HepG2 (cell line): Measurements from ENCODE around the gene LYST. TPM values are rescaled to one million over a fixed set of nuclear protein-coding genes. Genes with fewer than 3 reads are reported as not detected.

Experiments
- ATAC-seq: fragments of 200-7000 bp; cut with Tn5 transposase; 3 replicates; pipeline ENCODE4 v1.9.1; 2020; ENCODE audit warnings: mild to moderate bottlenecking, moderate library complexity
- BruUV-seq: library from RNA; stranded (reverse); fragments of 400-500 nt; replicated peaks from 2 replicates; lab custom pipeline; 2021; lab: Mats Ljungman, UMichigan
- CTCF ChIA-PET: fragments of 300-600 bp; formaldehyde crosslinking; extraction: SDS; loops from one replicate; lab custom pipeline; 2021; ENCODE audit warnings: low total read pairs, inconsistent platforms, low intra/inter-chr PET ratio; lab: Yijun Ruan, JAX
- POLR2A ChIA-PET: fragments of 350-600 bp; sonication (Branson Sonifier 250); formaldehyde crosslinking; loops from one replicate; lab custom pipeline; 2020; ENCODE audit warnings: antibody characterized with exemption, inconsistent platforms; lab: Yijun Ruan, JAX
- DNase-seq: peaks from one replicate; pipeline ENCODE4 v3.0.0-alpha.2; 2015; ENCODE audit warnings: low spot score
- FAIRE-seq: peaks from 3 replicates; lab custom pipeline; 2011; peaks lifted over from hg19 to GRCh38; lab: Jason Lieb, UNC
- H2AFZ ChIP-seq: one replicate; pipeline ENCODE4 v1.6.1; 2011; ENCODE audit warnings: low read length, inconsistent platforms
- H3K27ac ChIP-seq: fragments of 300-600 bp; 3 replicates; pipeline ENCODE4 v1.8.0; 2011; ENCODE audit warnings: mixed run types, mild to moderate bottlenecking, mixed read lengths, low read length, inconsistent platforms; ENCODE audit not compliant: insufficient read depth; ENCODE audit errors: extremely low read length
- H3K27me3 ChIP-seq, 2 experiments: fragments of 200-600 bp in 1 of 2; 2 replicates in 1 of 2; 3 replicates in 1 of 2; pipeline versions ENCODE4 v1.6.0 to v1.8.0; 2011; ENCODE audit warnings: low read length in 2 of 2, mild to moderate bottlenecking in 2 of 2, moderate library complexity in 2 of 2, inconsistent platforms in 1 of 2; ENCODE audit not compliant: insufficient read depth in 2 of 2, control insufficient read depth in 1 of 2
- H3K36me3 ChIP-seq, 2 experiments: fragments of 200-600 bp in 1 of 2; replicated peaks in 1 of 2; 2 replicates in 1 of 2; 3 replicates in 1 of 2; pipeline versions ENCODE4 v1.5.1 to v1.8.0; 2011; ENCODE audit warnings: low read length in 2 of 2, inconsistent platforms in 1 of 2; ENCODE audit not compliant: insufficient read depth in 2 of 2, control insufficient read depth in 1 of 2
- H3K4me1 ChIP-seq: 2 replicates; pipeline ENCODE4 v1.5.1; 2012; ENCODE audit warnings: low read length, inconsistent platforms; ENCODE audit not compliant: insufficient read depth
- H3K4me2 ChIP-seq: 2 replicates; pipeline ENCODE4 v1.6.0; 2011; ENCODE audit warnings: low read depth, low read length, inconsistent platforms
- H3K4me3 ChIP-seq, 3 experiments: fragments of 200-600 bp in 1 of 3; sonication (generic), shearing (Covaris generic) in 1 of 3; replicated peaks in 1 of 3; 2 replicates each; pipeline ENCODE4 v1.5.1; 2011 to 2016; ENCODE audit warnings: low read length in 3 of 3, inconsistent platforms in 2 of 3, low read depth in 2 of 3, mild to moderate bottlenecking in 2 of 3, control low read depth in 1 of 3, mixed read lengths in 1 of 3; ENCODE audit not compliant: insufficient read depth in 1 of 3
- H3K79me2 ChIP-seq: one replicate; pipeline ENCODE4 v1.6.1; 2011; ENCODE audit warnings: low read length, inconsistent platforms; ENCODE audit not compliant: insufficient read depth
- H3K9ac ChIP-seq: 2 replicates; pipeline ENCODE4 v1.6.0; 2011; ENCODE audit warnings: mild to moderate bottlenecking, low read depth, low read length, inconsistent platforms; ENCODE audit not compliant: insufficient read depth
- H3K9me3 ChIP-seq: 2 replicates; pipeline ENCODE4 v1.5.1; 2012; ENCODE audit warnings: mild to moderate bottlenecking, low read length
- H4K20me1 ChIP-seq: 2 replicates; pipeline ENCODE4 v1.6.0; 2011; ENCODE audit warnings: inconsistent platforms, mild to moderate bottlenecking, low read length, moderate library complexity; ENCODE audit not compliant: insufficient read depth
- HINFP ChIP-seq: sonication (generic); formaldehyde crosslinking; IDR thresholded peaks from 2 replicates; pipeline ENCODE4 v1.4.0; 2020; ENCODE audit warnings: low read depth, mild to moderate bottlenecking, missing genetic modification reagents
- ISL2 ChIP-seq: sonication (generic); formaldehyde crosslinking; IDR thresholded peaks from 2 replicates; pipeline ENCODE4 v1.5.0; 2020; ENCODE audit warnings: missing genetic modification reagents
- PPARG ChIP-seq: conservative IDR thresholded peaks from 2 replicates; pipeline ENCODE4 v1.6.1; 2016; ENCODE audit warnings: missing biosample characterization, missing genetic modification reagents
- SKIL ChIP-seq: sonication (generic); formaldehyde crosslinking; IDR thresholded peaks from 2 replicates; pipeline ENCODE4 v1.8.0; 2022; ENCODE audit warnings: missing genetic modification reagents, mild to moderate bottlenecking, moderate library complexity, borderline replicate concordance
- SRY ChIP-seq: sonication (generic); formaldehyde crosslinking; IDR thresholded peaks from 2 replicates; pipeline ENCODE4 v1.8.0; 2022; ENCODE audit warnings: mild to moderate bottlenecking, missing genetic modification reagents
- ZMYM2 ChIP-seq: sonication (generic); formaldehyde crosslinking; IDR thresholded peaks from 2 replicates; pipeline ENCODE4 v1.8.0; 2022; ENCODE audit warnings: mild to moderate bottlenecking, missing genetic modification reagents
- ZNF281 ChIP-seq: sonication (generic); formaldehyde crosslinking; IDR thresholded peaks from 2 replicates; pipeline ENCODE4 v1.4.0; 2020; ENCODE audit warnings: missing genetic modification reagents, borderline replicate concordance
- WGBS: methylation state at CpG from one replicate; pipeline ENCODE4 v1.1.6; 2017; ENCODE audit warnings: low lambda C conversion rate; 5-methylcytosine and 5-hydroxymethylcytosine counted together
- in situ Hi-C: cut with HindIII; loops from 2 replicates; pipeline ENCODE4 v1.10.0; 2017; ENCODE audit warnings: low pct_unique_long_range_greater_than_20kb; ENCODE audit not compliant: extremely low pct_ligation_motif_present
- intact Hi-C: fragments of 100-400 bp; cut with micrococcal nuclease; formaldehyde crosslinking; loops from one replicate; pipeline ENCODE4 v1.10.0; 2022; ENCODE audit not compliant: unreplicated experiment
- polyA plus RNA-seq, 8 experiments: library from polyadenylated mRNA; depleted of rRNA in 3 of 8; stranded (reverse) in 7 of 8; unstranded in 1 of 8; fragments of >200 nt; fragmentation: Illumina TruSeq in 4 of 8; extraction: Trizol in 4 of 8; gene quantifications; 2 replicates each; pipeline versions ENCODE4 v1.2.1 to v1.2.3, GENCODE V29; 2011 to 2016; ENCODE audit warnings: low read depth in 4 of 8, missing spikeins in 1 of 8, mixed read lengths in 1 of 8; ENCODE audit not compliant: insufficient read depth in 1 of 8
- total RNA-seq, 5 experiments: library from RNA; depleted of rRNA; stranded (reverse); fragments of >200 nt; fragmentation: Illumina TruSeq; extraction: Trizol; gene quantifications; 2 replicates each; pipeline ENCODE4 v1.2.3, GENCODE V29; 2016; ENCODE audit warnings: low read depth in 1 of 5

LYST gene
- total and polyA plus RNA-seq, 2 of the 13 experiments (the other 11 are each of a cell fraction or from before 2014, with no cell fraction given), result 0.91 to 2.5 TPM

GRCh38 chr1:235831148-235831547 is 35.6 kb downstream of the LYST start:
- no peaks in the 10 kb centered on the region for H3K79me2 ChIP-seq
- H3K4me3 ChIP-seq, result no peak overlapping the region
- H3K4me2 ChIP-seq, result no peak overlapping the region
- ChIA-PET CTCF (no interaction called here), POLR2A (no interaction called here)
- FAIRE-seq (no peak), ATAC-seq (no peak), DNase-seq (no peak)
- in situ Hi-C loops, result no loop called here
- 88% methylated on average over 5 of the region's 5 CpGs for WGBS
- no peaks in the 10 kb centered on the region for H3K27me3 ChIP-seq
- H3K27ac ChIP-seq, result no peak overlapping the region
- H4K20me1 ChIP-seq, result no peaks in the 10 kb centered on the region
- H3K9me3 ChIP-seq, result no peaks in the 10 kb centered on the region
- no peaks in the 10 kb centered on the region for H3K36me3 ChIP-seq
- intact Hi-C loops, result no loop called here
- TF ChIP-seq ZNF281 (CRISPR knock-in tag) (no peak), ZMYM2 (no peak)
- H3K9ac ChIP-seq, result no peak overlapping the region
- peaks cover 7% of the 10 kb centered on the region for H3K4me1 ChIP-seq
- BruUV-seq, result no TSS peak
- H2AFZ ChIP-seq, result no peak overlapping the region

- DNase-seq (peak; percentile 58), ATAC-seq (peak; percentile 66)
- CTCF ChIA-PET, result no interaction called here
- TF ChIP-seq PPARG (CRISPR knock-in tag) (peak; percentile 94), HINFP (no peak), SKIL (no peak), SRY (CRISPR knock-in tag) (no peak), ISL2 (CRISPR knock-in tag) (peak; percentile 87)
These were observed 40.4 kb downstream of the LYST start for GRCh38 chr1:235826102-235826854.

More at GRCh38 chr1:235826102-235826854, 40.4 kb downstream of the LYST start:
- no peaks in the 10 kb centered on the region for H3K9me3 ChIP-seq
- H3K4me2 ChIP-seq, result peak overlapping the region; percentile 38
- no peak for FAIRE-seq
- POLR2A ChIA-PET, result no interaction called here
- no peaks in the 10 kb centered on the region for H3K27me3 ChIP-seq
- no peak overlapping the region for H3K4me3 ChIP-seq
- no peak overlapping the region for H3K9ac ChIP-seq
- WGBS, result 25% methylated on average over 2 of the region's 2 CpGs
- no peaks in the 10 kb centered on the region for H3K79me2 ChIP-seq
- H3K4me1 ChIP-seq, result peaks cover 44% of the 10 kb centered on the region
- no peaks in the 10 kb centered on the region for H3K36me3 ChIP-seq
- BruUV-seq, result no TSS peak
- no peak overlapping the region for H2AFZ ChIP-seq
- intact Hi-C loops (no loop called here), in situ Hi-C loops (no loop called here)
- H4K20me1 ChIP-seq, result no peaks in the 10 kb centered on the region
- H3K27ac ChIP-seq, result peak overlapping the region; percentile 2
